GM12865 (cell line): ENCODE measurements around the gene SYN1.

ENCODE experiments used
- DNase-seq: peaks from one replicate; pipeline ENCODE4 v3.0.0; 2010; ENCODE audit warnings: low read depth
- H3K4me3 ChIP-seq: 2 replicates; pipeline ENCODE4 v1.5.1; 2011; ENCODE audit warnings: mild to moderate bottlenecking, low read depth, low read length, control low read depth
- CTCF ChIP-seq: IDR thresholded peaks from 2 replicates; pipeline ENCODE4 v1.5.1; 2011; ENCODE audit warnings: low read length, control low read depth, low read depth, inconsistent platforms; ENCODE audit not compliant: insufficient read depth; ENCODE audit errors: missing control alignments

Gene SYN1

GRCh38 chrX:47574076-47574546 is 45.5 kb downstream of the SYN1 start:
- TF ChIP-seq CTCF = no peak
- H3K4me3 ChIP-seq = no peak overlapping the region
- no peak for DNase-seq

GRCh38 chrX:47573341-47574075 is 46.1 kb downstream of the SYN1 start:
- H3K4me3 ChIP-seq = no peak overlapping the region
- TF ChIP-seq CTCF = no peak
- no peak for DNase-seq

GRCh38 chrX:47572773-47573340 is 46.8 kb downstream of the SYN1 start:
- TF ChIP-seq CTCF = no peak
- H3K4me3 ChIP-seq = no peak overlapping the region
- no peak for DNase-seq

GRCh38 chrX:47571896-47572295 is 47.8 kb downstream of the SYN1 start:
- H3K4me3 ChIP-seq = no peak overlapping the region
- no peak for DNase-seq
- TF ChIP-seq CTCF = no peak

- no peak for TF ChIP-seq CTCF
- DNase-seq = no peak
- no peak overlapping the region for H3K4me3 ChIP-seq
These were observed 48.4 kb downstream of the SYN1 start for GRCh38 chrX:47571215-47571614.

- no peak for TF ChIP-seq CTCF
- H3K4me3 ChIP-seq = no peak overlapping the region
- no peak for DNase-seq
These were observed 48.9 kb downstream of the SYN1 start for GRCh38 chrX:47570794-47571193.
